GM12878 (cell line): Measurements from ENCODE around the gene HAUS1. TPM values are rescaled to one million over a fixed set of nuclear protein-coding genes. Genes with fewer than 3 reads are reported as not detected.

Experiments
- E2F8 ChIP-seq: fragments of 450-650 bp; IDR thresholded peaks from 2 replicates; pipeline ENCODE4 v1.6.1; 2018; ENCODE audit warnings: mild to moderate bottlenecking, low read depth, moderate library complexity; ENCODE audit not compliant: partially characterized antibody
- ETV6 ChIP-seq, 2 experiments: fragments of 450-650 bp in 1 of 2; IDR thresholded peaks in 1 of 2; conservative IDR thresholded peaks in 1 of 2; 2 replicates each; pipeline ENCODE4 v1.6.1; 2014; ENCODE audit warnings: antibody characterized with exemption in 1 of 2, borderline replicate concordance in 1 of 2, low read depth in 1 of 2, mild to moderate bottlenecking in 1 of 2, moderate library complexity in 1 of 2
- HDGF ChIP-seq: fragments of 450-650 bp; IDR thresholded peaks from 2 replicates; pipeline ENCODE4 v1.6.1; 2016; ENCODE audit warnings: antibody characterized with exemption
- KLF5 ChIP-seq: fragments of 450-650 bp; IDR thresholded peaks from 2 replicates; pipeline ENCODE4 v1.6.1; 2014; ENCODE audit warnings: mild to moderate bottlenecking; ENCODE audit not compliant: partially characterized antibody
- MAX ChIP-seq: IDR thresholded peaks from 2 replicates; pipeline ENCODE4 v1.6.1; 2012; ENCODE audit warnings: low read depth, low read length, improper control_type of control experiment
- MYB ChIP-seq: fragments of 150-350 bp; IDR thresholded peaks from 2 replicates; pipeline ENCODE4 v1.6.1; 2014; ENCODE audit warnings: mild to moderate bottlenecking, low read depth, low read length, borderline replicate concordance
- NBN ChIP-seq: fragments of 450-650 bp; IDR thresholded peaks from 2 replicates; pipeline ENCODE4 v1.6.1; 2016
- NFIC ChIP-seq: IDR thresholded peaks from 2 replicates; pipeline ENCODE4 v1.6.1; 2012; ENCODE audit warnings: low read depth, mild to moderate bottlenecking, inconsistent platforms, low read length, moderate library complexity
- NR2C1 ChIP-seq: fragments of 450-650 bp; IDR thresholded peaks from 2 replicates; pipeline ENCODE4 v1.6.1; 2017; ENCODE audit warnings: antibody characterized with exemption, mild to moderate bottlenecking, moderate library complexity
- POLR2AphosphoS5 ChIP-seq: IDR thresholded peaks from 2 replicates; pipeline ENCODE4 v1.6.1; 2011; ENCODE audit warnings: mild to moderate bottlenecking, low read length, inconsistent platforms
- RUNX3 ChIP-seq: IDR thresholded peaks from 2 replicates; pipeline ENCODE4 v1.6.1; 2012; ENCODE audit warnings: low read length, inconsistent platforms
- SKIL ChIP-seq: fragments of 450-650 bp; IDR thresholded peaks from 2 replicates; pipeline ENCODE4 v1.6.1; 2017; ENCODE audit warnings: mild to moderate bottlenecking, low read depth, inconsistent platforms; ENCODE audit not compliant: poor library complexity, severe bottlenecking
- SMAD1 ChIP-seq: fragments of 450-650 bp; IDR thresholded peaks from 2 replicates; pipeline ENCODE4 v1.6.1; 2018; ENCODE audit warnings: mild to moderate bottlenecking, low read depth; ENCODE audit not compliant: partially characterized antibody
- USF2 ChIP-seq: IDR thresholded peaks from 2 replicates; pipeline ENCODE4 v1.6.1; 2011; ENCODE audit warnings: low read depth, low read length, improper control_type of control experiment, borderline replicate concordance
- ZBTB11 ChIP-seq: fragments of 450-650 bp; formaldehyde crosslinking; IDR thresholded peaks from 2 replicates; pipeline ENCODE4 v1.5.0; 2022; ENCODE audit warnings: mild to moderate bottlenecking, missing genetic modification characterization
- polyA plus RNA-seq, 11 experiments: library from polyadenylated mRNA; depleted of rRNA in 4 of 11; unstranded in 6 of 11; stranded (reverse) in 5 of 11; fragments of >200 nt; fragmentation: Nextera tagmentation in 4 of 11; fragmentation: Illumina TruSeq in 1 of 11; extraction: Ambion mirVana in 4 of 11; extraction: Trizol in 1 of 11; gene quantifications; 1 replicate in 1 of 11; 2 replicates in 10 of 11; pipeline versions ENCODE4 v1.2.1 to v1.2.3, GENCODE V29; 2011 to 2016; ENCODE audit warnings: inconsistent platforms in 2 of 11, missing spikeins in 2 of 11, low read depth in 1 of 11
- total RNA-seq, 4 experiments: library from RNA; depleted of rRNA in 3 of 4; stranded (reverse); fragments of >200 nt in 3 of 4; fragmentation: Illumina TruSeq in 1 of 4; extraction: Trizol in 1 of 4; gene quantifications; 2 replicates each; pipeline versions ENCODE4 v1.2.1 to v1.2.3, GENCODE V29; 2013 to 2021

HAUS1 gene
- total and polyA plus RNA-seq, 10 of the 15 experiments (the other 5 are each of a cell fraction or from before 2014, with no cell fraction given) = 41.2 to 182 (median 91.9) TPM

GRCh38 chr18:46104128-46104911, at the start of gene HAUS1 (continued):
- TF ChIP-seq ZBTB11 = no peak
- no peak for TF ChIP-seq NFIC
- no peak for TF ChIP-seq MAX
- TF ChIP-seq NR2C1 = no peak
- TF ChIP-seq USF2 = no peak
- peak; percentile 52; the same call in 1 of the 2 replicates for TF ChIP-seq NBN
- no peak for TF ChIP-seq MYB
- TF ChIP-seq RUNX3 = peak; percentile 78
- TF ChIP-seq KLF5 = no peak
- no peak for TF ChIP-seq SKIL
- TF ChIP-seq SMAD1 = no peak
- no peak for TF ChIP-seq POLR2AphosphoS5
- TF ChIP-seq ETV6 (conservative IDR thresholded peaks at IDR 0.05 in 1 of 2, IDR thresholded peaks at IDR 0.05 in 1 of 2; ENCODE audit: borderline replicate concordance in 1 of 2, low read depth in 1 of 2) = no peak
- no peak for TF ChIP-seq HDGF
- no peak for TF ChIP-seq E2F8
